IPS-NIHi7 (cell line): ENCODE results near the gene SLC12A6.
"Not testable (repeated sequence)": the region's sequence is repeated elsewhere in the genome, so short reads cannot be mapped to it uniquely, and the experiment has no call there.

Source experiments
- DNase-seq: peaks from one replicate; pipeline ENCODE4 v3.0.0; 2012; ENCODE audit warnings: mixed read lengths; ENCODE audit errors: extremely low spot score

Gene SLC12A6

GRCh38 chr15:34203305-34203704 lies 134.3 kb downstream of the SLC12A6 start:
- no peak for DNase-seq

GRCh38 chr15:34193272-34193671 lies 144.3 kb downstream of the SLC12A6 start:
- not testable (repeated sequence) for DNase-seq

GRCh38 chr15:34188711-34189110 lies 148.9 kb downstream of the SLC12A6 start:
- DNase-seq = no peak

- DNase-seq = no peak
Observed at GRCh38 chr15:34185666-34186065, 151.9 kb downstream of the SLC12A6 start.

GRCh38 chr15:34182942-34183341 lies 154.6 kb downstream of the SLC12A6 start:
- DNase-seq = peak; percentile 51
